ENCODE measurements around the gene GPR68.
"Not testable (repeated sequence)": the region's sequence is repeated elsewhere in the genome, so short reads cannot be mapped to it uniquely, and the experiment has no call there.

The GPR68 gene

DNA sequence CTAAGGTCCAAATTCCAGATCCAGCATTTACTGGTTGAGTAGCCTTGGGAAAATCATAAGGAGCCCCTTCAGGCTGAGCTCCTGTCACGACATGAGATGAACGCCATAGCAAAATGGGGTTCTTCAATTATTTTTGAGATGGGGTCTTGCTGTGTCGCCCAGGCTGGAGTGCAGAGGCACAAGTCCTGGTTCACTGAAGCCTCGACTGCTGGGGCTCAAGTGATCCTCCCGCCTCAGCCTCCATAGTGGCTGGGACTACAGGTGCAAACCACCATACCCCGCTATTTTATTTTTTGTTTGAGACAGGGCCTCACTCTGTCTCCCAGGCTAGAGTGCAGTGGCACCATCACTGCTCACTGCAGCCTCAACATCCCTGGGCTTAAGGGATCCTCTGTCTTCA lies 25.7 kb upstream of the GPR68 start:
- peaks cover 2% of the 10 kb centered on the region; the same call in 1 of the 2 replicates for H3K4me1 ChIP-seq (ENCODE audit: control insufficient read depth, low read length)
- H3K4me3 ChIP-seq (ENCODE audit: low read length) = no peak overlapping the region
- peaks cover 15% of the 10 kb centered on the region for H3F3A ChIP-seq (ENCODE audit: control insufficient read depth, insufficient read depth)
- no peaks in the 10 kb centered on the region for H3K9me2 ChIP-seq (replicated peaks; ENCODE audit: control insufficient read depth, low read length)
- H4K20me1 ChIP-seq (ENCODE audit: control insufficient read depth, insufficient read depth, low read depth, low read length) = no peaks in the 10 kb centered on the region
- peaks cover 55% of the 10 kb centered on the region for H3K36me3 ChIP-seq (ENCODE audit: control insufficient read depth, low read length)
- H3K27me3 ChIP-seq (ENCODE audit: control insufficient read depth, low read length) = 0 out of 2 replicates have a peak, but pooled peaks cover 2% of the 10 kb centered on the region
- no peak overlapping the region for H3K4me2 ChIP-seq (ENCODE audit: low read length)
- H3K9me3 ChIP-seq (ENCODE audit: control insufficient read depth, insufficient read depth, low read length) = no peaks in the 10 kb centered on the region
- TF ChIP-seq EZH2phosphoT487 (IDR thresholded peaks at IDR 0.05; ENCODE audit: borderline replicate concordance, low read length) = no peak
- TF ChIP-seq, protein P1, sequence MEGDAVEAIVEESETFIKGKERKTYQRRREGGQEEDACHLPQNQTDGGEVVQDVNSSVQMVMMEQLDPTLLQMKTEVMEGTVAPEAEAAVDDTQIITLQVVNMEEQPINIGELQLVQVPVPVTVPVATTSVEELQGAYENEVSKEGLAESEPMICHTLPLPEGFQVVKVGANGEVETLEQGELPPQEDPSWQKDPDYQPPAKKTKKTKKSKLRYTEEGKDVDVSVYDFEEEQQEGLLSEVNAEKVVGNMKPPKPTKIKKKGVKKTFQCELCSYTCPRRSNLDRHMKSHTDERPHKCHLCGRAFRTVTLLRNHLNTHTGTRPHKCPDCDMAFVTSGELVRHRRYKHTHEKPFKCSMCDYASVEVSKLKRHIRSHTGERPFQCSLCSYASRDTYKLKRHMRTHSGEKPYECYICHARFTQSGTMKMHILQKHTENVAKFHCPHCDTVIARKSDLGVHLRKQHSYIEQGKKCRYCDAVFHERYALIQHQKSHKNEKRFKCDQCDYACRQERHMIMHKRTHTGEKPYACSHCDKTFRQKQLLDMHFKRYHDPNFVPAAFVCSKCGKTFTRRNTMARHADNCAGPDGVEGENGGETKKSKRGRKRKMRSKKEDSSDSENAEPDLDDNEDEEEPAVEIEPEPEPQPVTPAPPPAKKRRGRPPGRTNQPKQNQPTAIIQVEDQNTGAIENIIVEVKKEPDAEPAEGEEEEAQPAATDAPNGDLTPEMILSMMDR (IDR thresholded peaks at IDR 0.05; ENCODE audit: low read depth, low read length, poor library complexity, severe bottlenecking) = no peak
- no peaks in the 10 kb centered on the region for H3K79me2 ChIP-seq (ENCODE audit: control insufficient read depth, low read length)
- no peak overlapping the region for H3K27ac ChIP-seq (ENCODE audit: low read depth, low read length)

DNA sequence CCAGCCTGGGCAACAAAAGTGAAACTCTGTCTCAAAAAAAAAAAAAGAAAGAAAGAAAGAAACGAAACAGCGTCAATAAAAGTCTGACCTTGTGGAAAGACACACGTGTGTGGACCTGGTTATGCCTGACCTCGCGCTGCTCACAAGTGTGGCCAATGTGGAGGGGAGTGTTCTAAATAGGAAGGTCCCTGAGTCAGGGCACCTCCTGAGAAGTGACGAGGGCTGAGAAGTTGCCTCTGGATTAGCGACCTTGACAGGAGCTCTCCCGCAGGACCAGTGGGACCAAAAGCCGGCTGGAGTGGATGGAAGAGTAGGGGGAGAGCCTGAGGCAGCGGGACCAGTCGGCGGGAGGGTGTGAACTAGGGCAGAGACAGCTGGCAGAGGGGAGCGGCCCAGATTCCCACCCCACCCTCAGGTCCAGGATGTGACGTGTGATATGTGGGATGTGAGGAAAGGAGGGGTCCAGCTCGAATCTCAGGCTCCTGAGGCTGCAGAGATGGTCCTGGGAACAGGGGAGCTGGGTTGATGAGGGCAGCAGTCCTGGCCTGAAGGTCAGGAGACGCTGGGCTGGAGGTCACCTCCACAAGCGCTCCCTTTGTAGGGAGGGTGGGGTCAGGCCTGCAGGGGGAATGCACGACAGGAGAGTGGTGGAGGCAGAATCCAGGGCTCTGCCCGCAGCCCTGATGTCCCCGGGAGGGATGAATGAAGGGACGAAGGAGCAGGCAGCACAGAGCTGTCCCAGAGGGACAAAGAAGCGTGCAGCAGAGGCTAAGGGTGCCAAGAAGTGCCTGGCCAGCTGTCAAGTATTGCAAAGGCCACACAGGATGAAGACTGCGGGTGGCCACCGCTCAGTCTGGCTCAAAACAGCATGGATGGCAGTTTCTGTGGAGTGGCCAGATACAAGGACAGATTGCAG lies 24.8 kb upstream of the GPR68 start:
- Histone ChIP-seq H3F3A (ENCODE audit: control insufficient read depth, insufficient read depth) (peaks cover 15% of the 10 kb centered on the region), H3K9me2 (replicated peaks; ENCODE audit: control insufficient read depth, low read length) (no peaks in the 10 kb centered on the region), H3K4me3 (ENCODE audit: low read length) (no peak overlapping the region), H3K4me1 (ENCODE audit: control insufficient read depth, low read length) (peaks cover 9% of the 10 kb centered on the region), H3K27ac (ENCODE audit: low read depth, low read length) (no peak overlapping the region), H3K27me3 (ENCODE audit: control insufficient read depth, low read length) (peaks cover 8% of the 10 kb centered on the region; the same call in 1 of the 2 replicates), H3K79me2 (ENCODE audit: control insufficient read depth, low read length) (no peaks in the 10 kb centered on the region), H3K9me3 (ENCODE audit: control insufficient read depth, insufficient read depth, low read length) (no peaks in the 10 kb centered on the region), H4K20me1 (ENCODE audit: control insufficient read depth, insufficient read depth, low read depth, low read length) (no peaks in the 10 kb centered on the region), H3K4me2 (ENCODE audit: low read length) (no peak overlapping the region), H3K36me3 (ENCODE audit: control insufficient read depth, low read length) (peaks cover 46% of the 10 kb centered on the region)
- TF ChIP-seq, protein P1 (IDR thresholded peaks at IDR 0.05; ENCODE audit: low read depth, low read length, poor library complexity, severe bottlenecking) = no peak
- TF ChIP-seq EZH2phosphoT487 (IDR thresholded peaks at IDR 0.05; ENCODE audit: borderline replicate concordance, low read length) = no peak

DNA sequence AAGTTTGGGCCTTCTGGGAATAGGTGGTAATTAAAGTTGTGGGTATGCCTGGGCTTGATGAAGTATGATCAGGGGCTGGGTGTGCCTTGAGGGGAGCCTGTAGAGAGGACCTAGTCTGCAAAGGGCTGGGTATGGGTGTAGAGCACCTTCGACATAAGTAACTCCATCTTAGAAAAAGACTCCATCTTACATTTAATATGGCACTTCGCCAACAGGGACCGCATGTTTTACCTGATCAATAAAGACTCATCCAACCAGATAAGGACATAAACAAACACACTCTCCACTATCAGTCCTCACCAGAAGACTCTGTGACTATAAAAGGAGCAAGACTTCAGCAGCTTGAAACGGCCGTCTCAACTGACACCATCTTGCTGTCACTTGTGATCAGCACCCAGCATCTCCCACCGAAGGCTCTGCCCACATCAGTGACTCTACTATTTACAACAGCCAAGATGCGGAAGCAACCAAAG lies 23.5 kb upstream of the GPR68 start:
- Histone ChIP-seq H3K79me2 (ENCODE audit: control insufficient read depth, low read length) (no peaks in the 10 kb centered on the region), H3K4me1 (ENCODE audit: control insufficient read depth, low read length) (peaks cover 21% of the 10 kb centered on the region), H4K20me1 (ENCODE audit: control insufficient read depth, insufficient read depth, low read depth, low read length) (no peaks in the 10 kb centered on the region), H3F3A (ENCODE audit: control insufficient read depth, insufficient read depth) (peaks cover 15% of the 10 kb centered on the region), H3K36me3 (ENCODE audit: control insufficient read depth, low read length) (peaks cover 33% of the 10 kb centered on the region), H3K27me3 (ENCODE audit: control insufficient read depth, low read length) (peaks cover 8% of the 10 kb centered on the region; the same call in 1 of the 2 replicates), H3K9me2 (replicated peaks; ENCODE audit: control insufficient read depth, low read length) (no peaks in the 10 kb centered on the region), H3K9me3 (ENCODE audit: control insufficient read depth, insufficient read depth, low read length) (no peaks in the 10 kb centered on the region), H3K4me3 (ENCODE audit: low read length) (no peak overlapping the region), H3K4me2 (ENCODE audit: low read length) (no peak overlapping the region), H3K27ac (ENCODE audit: low read depth, low read length) (no peak overlapping the region)
- no peak for TF ChIP-seq EZH2phosphoT487 (IDR thresholded peaks at IDR 0.05; ENCODE audit: borderline replicate concordance, low read length)
- TF ChIP-seq, protein P1 (IDR thresholded peaks at IDR 0.05; ENCODE audit: low read depth, low read length, poor library complexity, severe bottlenecking) = no peak

DNA sequence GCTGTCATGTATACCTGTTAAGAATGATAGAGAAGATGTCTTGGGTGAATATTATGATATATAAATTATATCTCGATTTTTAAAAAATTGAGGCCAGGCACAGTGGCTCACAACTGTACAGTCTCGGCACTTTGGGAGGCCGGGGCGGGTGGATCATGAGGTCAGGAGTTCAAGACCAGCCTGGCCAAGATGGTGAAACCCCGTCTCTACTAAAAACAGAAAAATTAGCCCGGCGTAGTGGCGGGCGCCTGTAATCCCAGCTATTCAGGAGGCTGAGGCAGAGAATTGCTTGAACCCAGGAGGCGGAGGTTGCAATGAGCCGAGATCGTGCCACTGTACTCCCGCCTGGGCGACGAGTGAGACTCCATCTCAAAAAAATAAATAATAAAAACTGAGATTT lies 21.8 kb upstream of the GPR68 start:
- not testable (repeated sequence) for H3K79me2 ChIP-seq (ENCODE audit: control insufficient read depth, low read length); H3K4me2 ChIP-seq (ENCODE audit: low read length); H3K9me2 ChIP-seq (replicated peaks; ENCODE audit: control insufficient read depth, low read length); H4K20me1 ChIP-seq (ENCODE audit: control insufficient read depth, insufficient read depth, low read depth, low read length); H3K4me3 ChIP-seq (ENCODE audit: low read length); H3K27ac ChIP-seq (ENCODE audit: low read depth, low read length); H3K27me3 ChIP-seq (ENCODE audit: control insufficient read depth, low read length); H3K9me3 ChIP-seq (ENCODE audit: control insufficient read depth, insufficient read depth, low read length)
- peaks cover 15% of the 10 kb centered on the region for H3F3A ChIP-seq (ENCODE audit: control insufficient read depth, insufficient read depth)
- H3K4me1 ChIP-seq (ENCODE audit: control insufficient read depth, low read length) = peaks cover 36% of the 10 kb centered on the region
- peaks cover 16% of the 10 kb centered on the region; the same call in 1 of the 2 replicates for H3K36me3 ChIP-seq (ENCODE audit: control insufficient read depth, low read length)
